Measurements from ENCODE around the gene ANP32E. TPM values are rescaled to one million over a fixed set of nuclear protein-coding genes. Genes with fewer than 3 reads are reported as not detected.

The ANP32E gene
- total RNA-seq, 1 donor from 2014 or later, result 8.9 TPM

- H3K27me3 ChIP-seq, result no peaks in the 10 kb centered on the region
- no peak for TF ChIP-seq CTCF (IDR thresholded peaks at IDR 0.05)
- no peak overlapping the region for H3K27ac ChIP-seq
- no peak overlapping the region for H3K4me3 ChIP-seq
- H3K9me3 ChIP-seq, result no peaks in the 10 kb centered on the region
- DNase-seq (ENCODE audit: low spot score in 2 of 2), result no peak
- intact Hi-C loops (cut with DNase I), result no loop called here
- H3K4me1 ChIP-seq, result no peaks in the 10 kb centered on the region
- no peaks in the 10 kb centered on the region for H3K36me3 ChIP-seq
Measured at GRCh38 chr1:150176593-150176992, 59.3 kb downstream of the ANP32E start.

GRCh38 chr1:150173141-150173585 lies 62.7 kb downstream of the ANP32E start:
- Histone ChIP-seq H3K4me1 (peaks cover 0 to 4% of the 10 kb centered on the region in 2 donors), H3K4me3 (no peak overlapping the region), H3K9me3 (no peaks in the 10 kb centered on the region), H3K27ac (no peak overlapping the region), H3K27me3 (no peaks in the 10 kb centered on the region), H3K36me3 (no peaks in the 10 kb centered on the region)
- TF ChIP-seq CTCF (IDR thresholded peaks at IDR 0.05), result no peak
- no peak for DNase-seq (ENCODE audit: low spot score in 2 of 2)
- intact Hi-C loops (cut with DNase I), result no loop called here

GRCh38 chr1:150171801-150172200 lies 64.1 kb downstream of the ANP32E start:
- Histone ChIP-seq H3K9me3 (no peaks in the 10 kb centered on the region), H3K27ac (no peak overlapping the region), H3K4me1 (peaks cover 0 to 4% of the 10 kb centered on the region in 2 donors), H3K36me3 (no peaks in the 10 kb centered on the region), H3K4me3 (no peak overlapping the region), H3K27me3 (no peaks in the 10 kb centered on the region)
- intact Hi-C loops (cut with DNase I), result no loop called here
- no peak for DNase-seq (ENCODE audit: low spot score in 2 of 2)
- TF ChIP-seq CTCF (IDR thresholded peaks at IDR 0.05), result no peak

- peak in 1 of 2 donors; percentile 87 for DNase-seq (ENCODE audit: low spot score in 2 of 2)
- intact Hi-C loops (cut with DNase I), result loop anchor here (2.0 to 5.0 kb wide), 3 partner anchors 94 to 207 kb away; partner anchors contain the start of gene OTUD7B
Measured at GRCh38 chr1:150168960-150169601, 66.8 kb downstream of the ANP32E start.

More at GRCh38 chr1:150168960-150169601, 66.8 kb downstream of the ANP32E start:
- no peaks in the 10 kb centered on the region for H3K36me3 ChIP-seq
- no peak overlapping the region for H3K27ac ChIP-seq
- H3K27me3 ChIP-seq, result no peaks in the 10 kb centered on the region
- peak; percentile 72 to 85 (median 81) for TF ChIP-seq CTCF (IDR thresholded peaks at IDR 0.05)
- H3K9me3 ChIP-seq, result no peaks in the 10 kb centered on the region
- H3K4me3 ChIP-seq, result no peak overlapping the region
- H3K4me1 ChIP-seq, result peaks cover 4 to 8% of the 10 kb centered on the region in 2 donors

Other genes with a start within 250 kb of the ANP32E start
- gene OTUD7B, start 225.4 kb downstream of the ANP32E start, total RNA-seq, result 7.1 TPM
- gene VPS45, start 168.3 kb downstream of the ANP32E start, total RNA-seq, result 11.3 TPM
- 88.9 TPM for gene PLEKHO1, start 86.2 kb downstream of the ANP32E start, total RNA-seq
- not detected for gene CA14, start 21.7 kb upstream of the ANP32E start, total RNA-seq
- 73.1 TPM for gene APH1A, start 32.9 kb upstream of the ANP32E start, total RNA-seq
- 3.7 TPM for gene C1orf54, start 36.7 kb upstream of the ANP32E start, total RNA-seq
- 0.64 TPM for gene CIART, start 46.4 kb upstream of the ANP32E start, total RNA-seq
- 17.1 TPM for gene MRPS21, start 57.7 kb upstream of the ANP32E start, total RNA-seq
- gene PRPF3, start 85.4 kb upstream of the ANP32E start, total RNA-seq, result 19.5 TPM
- 13.7 TPM for gene RPRD2, start 128.0 kb upstream of the ANP32E start, total RNA-seq